ENCODE data around the gene TENT4A.

DNA sequence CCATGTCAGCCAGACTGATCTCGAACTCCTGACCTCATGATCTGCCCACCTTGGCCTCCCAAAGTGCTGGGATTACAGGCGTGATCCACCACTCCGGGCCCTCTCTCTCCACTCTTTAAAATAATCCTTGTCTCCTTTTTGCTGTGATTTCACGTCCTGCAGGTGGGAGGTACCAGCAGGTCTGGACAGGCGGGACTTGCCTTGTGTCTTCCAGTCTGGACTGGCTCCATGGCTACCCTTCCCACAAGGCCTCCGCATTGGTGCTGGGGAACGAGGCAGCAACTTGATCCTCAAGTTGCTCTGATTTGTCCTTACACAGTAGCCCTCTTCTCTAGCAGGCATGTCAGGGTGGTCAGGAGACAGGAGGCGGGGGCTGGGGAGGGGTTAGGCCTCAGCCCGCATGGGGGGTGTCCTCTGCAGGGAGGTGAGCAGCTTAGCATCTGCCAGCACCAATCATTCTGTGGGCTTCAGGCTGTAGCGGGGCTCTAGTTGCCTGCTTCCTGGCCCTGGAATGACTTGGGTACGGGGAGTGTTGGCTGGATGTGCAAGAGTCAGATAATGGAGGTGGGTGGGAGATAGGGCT, 54.3 kb downstream of the TENT4A start:
- TF ChIP-seq TCF4 (CRISPR knock-in tag; IDR thresholded peaks at IDR 0.05; ENCODE audit: borderline replicate concordance) (no peak), CREB5 (CRISPR knock-in tag; IDR thresholded peaks at IDR 0.05; ENCODE audit: low read depth) (no peak), SNAI2 (CRISPR knock-in tag; IDR thresholded peaks at IDR 0.05) (no peak), OSR1 (CRISPR knock-in tag; IDR thresholded peaks at IDR 0.05) (no peak), ZFP30 (CRISPR knock-in tag; IDR thresholded peaks at IDR 0.05) (no peak), PATZ1 (CRISPR knock-in tag; IDR thresholded peaks at IDR 0.05; ENCODE audit: borderline replicate concordance) (no peak), ZNF70 (CRISPR knock-in tag; IDR thresholded peaks at IDR 0.05) (no peak)
